ENCODE measurements around the gene DIO3. TPM values are rescaled to one million over a fixed set of nuclear protein-coding genes. Genes with fewer than 3 reads are reported as not detected.

Gene DIO3
- total RNA-seq, 1 donor from 2014 or later: 4.4 TPM

DNA sequence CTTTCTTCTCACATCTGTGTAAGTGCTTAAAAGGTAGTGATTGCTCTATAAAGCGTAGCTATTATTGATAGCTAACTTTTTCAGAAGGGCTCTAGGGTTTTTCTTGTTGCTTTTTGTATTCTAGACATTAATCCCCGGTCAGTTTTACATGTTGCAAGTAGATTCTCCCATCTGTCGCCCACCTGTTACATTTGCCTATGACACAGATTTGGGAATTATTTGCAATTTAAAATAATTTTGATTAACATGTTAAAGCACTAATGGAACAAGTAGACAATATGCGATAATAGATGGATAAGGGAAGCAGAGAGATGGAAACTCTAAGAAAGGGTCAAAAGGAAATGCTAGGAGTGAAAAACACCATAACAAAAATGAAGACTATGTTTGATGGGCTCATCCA is 44.5 kb downstream of the DIO3 start:
- no peaks in the 10 kb centered on the region for H3K36me3 Mint-ChIP-seq (ENCODE audit: insufficient read depth)
- no peak overlapping the region for H3K27ac Mint-ChIP-seq
- DNase-seq (ENCODE audit: low spot score, unreplicated experiment): no peak
- no peak overlapping the region for H3K4me3 Mint-ChIP-seq (ENCODE audit: low read depth)
- H3K27me3 Mint-ChIP-seq: peaks cover 38% of the 10 kb centered on the region
- H3K9me3 Mint-ChIP-seq (ENCODE audit: low read depth): no peaks in the 10 kb centered on the region
- TF ChIP-seq, protein P1, sequence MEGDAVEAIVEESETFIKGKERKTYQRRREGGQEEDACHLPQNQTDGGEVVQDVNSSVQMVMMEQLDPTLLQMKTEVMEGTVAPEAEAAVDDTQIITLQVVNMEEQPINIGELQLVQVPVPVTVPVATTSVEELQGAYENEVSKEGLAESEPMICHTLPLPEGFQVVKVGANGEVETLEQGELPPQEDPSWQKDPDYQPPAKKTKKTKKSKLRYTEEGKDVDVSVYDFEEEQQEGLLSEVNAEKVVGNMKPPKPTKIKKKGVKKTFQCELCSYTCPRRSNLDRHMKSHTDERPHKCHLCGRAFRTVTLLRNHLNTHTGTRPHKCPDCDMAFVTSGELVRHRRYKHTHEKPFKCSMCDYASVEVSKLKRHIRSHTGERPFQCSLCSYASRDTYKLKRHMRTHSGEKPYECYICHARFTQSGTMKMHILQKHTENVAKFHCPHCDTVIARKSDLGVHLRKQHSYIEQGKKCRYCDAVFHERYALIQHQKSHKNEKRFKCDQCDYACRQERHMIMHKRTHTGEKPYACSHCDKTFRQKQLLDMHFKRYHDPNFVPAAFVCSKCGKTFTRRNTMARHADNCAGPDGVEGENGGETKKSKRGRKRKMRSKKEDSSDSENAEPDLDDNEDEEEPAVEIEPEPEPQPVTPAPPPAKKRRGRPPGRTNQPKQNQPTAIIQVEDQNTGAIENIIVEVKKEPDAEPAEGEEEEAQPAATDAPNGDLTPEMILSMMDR (IDR thresholded peaks at IDR 0.05; ENCODE audit: unreplicated experiment): no peak
- H3K4me1 Mint-ChIP-seq (ENCODE audit: low read depth): no peaks in the 10 kb centered on the region

Other genes with a start within 250 kb of the DIO3 start
- gene PPP2R5C, start 200.2 kb downstream of the DIO3 start, total RNA-seq: 106 and 120 TPM in 2 replicates